Measurements from ENCODE around the gene PRR11. TPM values are rescaled to one million over a fixed set of nuclear protein-coding genes. Genes with fewer than 3 reads are reported as not detected.
"Not testable (repeated sequence)": the region's sequence is repeated elsewhere in the genome, so short reads cannot be mapped to it uniquely, and the experiment has no call there.

PRR11 gene
- total RNA-seq: 1.0 TPM

- DNase-seq (ENCODE audit: low spot score): peak; percentile 98
These were observed at the start of gene PRR11 for GRCh38 chr17:59155439-59156177. Gene PRR11 (plus strand): TSS chr17:59155746. CDS start chr17:59169753, 14,007 bp downstream.

- peak; percentile 70 for DNase-seq (ENCODE audit: low spot score)
These were observed 49.6 kb upstream of the PRR11 start for GRCh38 chr17:59105852-59106462.

- peak; percentile 98 for DNase-seq (ENCODE audit: low spot score)
These were observed 48.9 kb upstream of the PRR11 start, which contains the start of gene TRIM37 for GRCh38 chr17:59106463-59107305. Gene TRIM37 (minus strand): TSS chr17:59106880. CDS start chr17:59106461, 419 bp downstream.

GRCh38 chr17:59107306-59107670, 48.3 kb upstream of the PRR11 start:
- DNase-seq (ENCODE audit: low spot score): no peak

- DNase-seq (ENCODE audit: low spot score): no peak
These were observed 47.0 kb upstream of the PRR11 start for GRCh38 chr17:59108400-59109102.

GRCh38 chr17:59110973-59111372, 44.6 kb upstream of the PRR11 start:
- no peak for DNase-seq (ENCODE audit: low spot score)

- no peak for DNase-seq (ENCODE audit: low spot score)
These were observed 44.0 kb upstream of the PRR11 start for GRCh38 chr17:59111539-59111938.

GRCh38 chr17:59115474-59115873, 40.1 kb upstream of the PRR11 start:
- DNase-seq (ENCODE audit: low spot score): no peak

- no peak for DNase-seq (ENCODE audit: low spot score)
These were observed 33.6 kb upstream of the PRR11 start for GRCh38 chr17:59121901-59122480.

GRCh38 chr17:59124665-59125064, 30.9 kb upstream of the PRR11 start:
- DNase-seq (ENCODE audit: low spot score): no peak

- DNase-seq (ENCODE audit: low spot score): no peak
These were observed 28.6 kb upstream of the PRR11 start for GRCh38 chr17:59126809-59127417.

GRCh38 chr17:59129814-59130213, 25.7 kb upstream of the PRR11 start:
- DNase-seq (ENCODE audit: low spot score): no peak

- DNase-seq (ENCODE audit: low spot score): no peak
These were observed 24.4 kb upstream of the PRR11 start for GRCh38 chr17:59131131-59131530.

- DNase-seq (ENCODE audit: low spot score): not testable (repeated sequence)
These were observed 17.2 kb upstream of the PRR11 start for GRCh38 chr17:59138339-59138738.

GRCh38 chr17:59139939-59140338, 15.6 kb upstream of the PRR11 start:
- no peak for DNase-seq (ENCODE audit: low spot score)

- no peak for DNase-seq (ENCODE audit: low spot score)
These were observed 13.7 kb upstream of the PRR11 start for GRCh38 chr17:59141860-59142259.

GRCh38 chr17:59145571-59146096, 9.9 kb upstream of the PRR11 start:
- DNase-seq (ENCODE audit: low spot score): no peak

- no peak for DNase-seq (ENCODE audit: low spot score)
These were observed 6.5 kb upstream of the PRR11 start for GRCh38 chr17:59149051-59149450.

GRCh38 chr17:59149841-59150511, 5.6 kb upstream of the PRR11 start:
- DNase-seq (ENCODE audit: low spot score): no peak

- DNase-seq (ENCODE audit: low spot score): no peak
These were observed 4.5 kb upstream of the PRR11 start for GRCh38 chr17:59151006-59151405.
